Ureter (tissue), 1 donor: ENCODE results near the gene MLN. TPM values are rescaled to one million over a fixed set of nuclear protein-coding genes. Genes with fewer than 3 reads are reported as not detected.

Source experiments
- DNase-seq: peaks from one replicate; pipeline ENCODE4 v3.0.0-alpha.2; 2020; ENCODE audit warnings: low spot score
- total RNA-seq: library from RNA; stranded (reverse); gene quantifications from one replicate; pipeline ENCODE4 v1.2.4, GENCODE V29; 2023
- donor health status: DM: yes; HTN: yes; CAD: no.

Gene MLN
- total RNA-seq, 1 donor from 2014 or later, result not detected

DNA sequence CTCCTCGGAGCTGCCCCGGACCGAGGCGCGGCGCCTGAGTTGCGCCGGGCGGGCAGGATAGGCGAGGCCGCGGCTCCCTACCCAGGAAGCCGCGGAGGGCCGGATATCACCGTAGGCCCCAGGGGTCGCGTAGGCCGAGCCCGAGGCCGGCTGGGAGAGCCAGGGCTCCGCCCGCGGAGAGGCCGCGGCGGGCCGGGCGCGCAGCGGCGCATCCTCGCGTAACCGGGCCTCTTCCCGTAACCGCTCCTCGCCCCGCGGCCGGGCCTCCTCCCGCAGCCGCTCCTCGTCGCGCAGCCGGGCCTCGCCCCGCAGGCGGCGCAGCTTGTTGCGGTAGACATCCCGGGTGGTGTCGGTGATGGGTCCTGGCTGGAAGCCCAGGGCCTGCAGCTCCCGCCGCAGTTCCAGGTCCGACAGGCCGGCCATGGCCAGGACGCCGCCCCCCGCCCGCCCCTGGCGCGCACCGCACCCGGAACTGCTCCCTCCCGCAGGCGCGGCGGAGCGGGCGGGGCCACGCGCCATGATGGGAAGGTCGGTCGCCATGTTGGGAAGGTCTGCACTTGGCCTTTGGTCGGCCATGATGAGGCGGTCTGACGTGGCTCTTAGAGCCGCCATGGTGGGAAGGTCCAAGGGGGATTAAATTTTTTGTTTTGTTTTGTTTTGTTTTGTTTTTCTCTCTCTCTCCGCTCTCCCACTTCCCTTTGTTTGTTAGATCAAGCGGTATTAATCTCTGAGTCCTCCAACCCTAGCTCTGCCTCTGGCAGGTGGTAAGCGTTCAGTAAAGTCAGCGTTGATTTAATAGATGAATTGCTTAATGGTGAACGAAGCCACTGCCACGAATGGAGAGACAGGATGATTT, 14.9 kb downstream of the MLN start, which contains the start of gene LEMD2:
TSS of gene LEMD2 (minus strand) at position 437 of the 856 bp plus-strand sequence. CDS start at position 423, 14 bp downstream.
- peak; percentile 95 for DNase-seq

GRCh38 chr6:33787954-33788693, 15.7 kb downstream of the MLN start:
- peak; percentile 79 for DNase-seq

DNA sequence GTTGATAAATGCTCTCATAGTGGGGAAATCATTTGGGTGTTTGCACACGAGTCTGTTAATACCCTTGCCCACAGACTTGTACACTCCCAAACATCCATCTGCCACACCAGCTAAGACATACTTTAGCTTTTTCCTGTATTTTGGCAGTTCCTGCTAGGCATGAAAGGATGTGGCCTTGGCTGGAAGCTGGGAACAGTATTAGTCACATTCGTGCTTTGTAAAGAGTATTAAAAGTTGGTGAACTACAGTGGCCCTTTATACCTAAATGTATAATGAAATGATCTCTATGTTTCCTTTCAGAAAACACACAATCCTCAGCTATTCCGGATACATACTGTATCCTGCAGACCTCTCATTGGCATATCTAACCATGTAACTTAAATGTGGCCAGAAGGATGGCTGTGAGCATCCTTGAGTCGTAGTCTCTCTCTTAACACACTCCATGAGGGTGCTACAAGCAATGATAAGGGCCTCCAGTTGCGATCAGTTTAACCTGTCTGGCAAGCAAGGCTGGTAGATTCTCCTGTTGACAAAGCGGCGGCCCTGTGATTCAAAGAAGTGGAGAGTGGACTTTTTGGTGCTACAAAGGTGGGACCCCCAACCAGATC, 16.4 kb downstream of the MLN start:
- DNase-seq, result no peak

DNA sequence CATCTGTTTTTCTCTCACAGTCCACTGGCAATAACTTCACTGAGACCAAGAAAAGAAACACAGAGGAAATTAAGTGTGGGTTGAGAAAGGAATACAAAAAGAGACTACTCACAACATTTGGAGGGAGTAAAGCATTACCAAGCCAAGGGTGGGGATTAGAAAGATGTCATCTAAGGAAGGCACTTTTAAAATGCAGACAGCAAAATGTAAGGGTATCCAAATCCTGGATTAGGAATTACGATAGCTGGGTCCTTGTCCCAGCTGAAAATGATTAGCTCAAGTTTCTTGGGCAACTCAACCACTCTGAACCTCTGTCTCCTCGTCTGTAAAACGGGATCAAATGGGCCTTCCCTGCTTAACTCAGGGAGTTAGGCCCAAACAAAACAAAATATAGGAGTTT, 17.1 kb downstream of the MLN start:
- DNase-seq, result no peak

DNA sequence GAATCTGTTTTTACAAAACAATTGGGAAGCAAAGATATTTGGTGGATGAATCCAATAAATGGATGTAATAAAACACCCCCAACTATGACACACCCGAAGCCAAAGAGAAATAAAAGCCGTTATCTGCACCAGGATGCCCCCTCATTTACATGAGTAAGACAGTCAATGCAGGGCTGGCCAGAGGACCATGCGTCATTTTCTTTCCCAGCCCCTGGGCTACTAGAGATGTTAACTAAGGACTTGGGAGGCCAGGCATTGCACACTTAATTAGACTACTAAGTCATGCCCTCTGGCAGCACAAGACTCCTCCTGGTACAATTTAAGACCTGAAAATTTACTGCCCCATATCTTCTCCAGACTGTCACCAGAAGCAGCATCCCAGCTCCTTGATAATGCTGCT, 18.0 kb downstream of the MLN start:
- DNase-seq, result no peak

DNA sequence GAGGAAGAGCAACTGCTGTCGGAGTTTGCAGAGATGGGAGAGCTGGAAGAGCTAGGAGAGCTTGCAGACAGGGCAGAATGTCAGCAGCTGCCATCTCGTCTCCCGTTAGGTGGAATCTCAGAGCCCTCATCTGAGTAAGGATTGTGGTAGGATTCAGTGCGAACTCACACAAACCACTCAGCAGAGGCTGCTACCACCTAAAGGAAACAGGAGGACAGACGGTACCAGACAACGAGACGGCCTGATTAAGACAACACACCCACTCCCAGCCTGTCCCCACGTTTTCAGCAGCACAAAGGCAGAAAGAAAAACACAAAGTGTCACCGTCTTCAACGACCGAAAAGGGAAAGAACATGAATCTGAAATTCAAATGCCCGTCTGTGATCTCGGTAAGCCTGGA, 19.0 kb downstream of the MLN start:
- no peak for DNase-seq

- no peak for DNase-seq
Observed at GRCh38 chr6:33783781-33784520, 19.9 kb downstream of the MLN start.

DNA sequence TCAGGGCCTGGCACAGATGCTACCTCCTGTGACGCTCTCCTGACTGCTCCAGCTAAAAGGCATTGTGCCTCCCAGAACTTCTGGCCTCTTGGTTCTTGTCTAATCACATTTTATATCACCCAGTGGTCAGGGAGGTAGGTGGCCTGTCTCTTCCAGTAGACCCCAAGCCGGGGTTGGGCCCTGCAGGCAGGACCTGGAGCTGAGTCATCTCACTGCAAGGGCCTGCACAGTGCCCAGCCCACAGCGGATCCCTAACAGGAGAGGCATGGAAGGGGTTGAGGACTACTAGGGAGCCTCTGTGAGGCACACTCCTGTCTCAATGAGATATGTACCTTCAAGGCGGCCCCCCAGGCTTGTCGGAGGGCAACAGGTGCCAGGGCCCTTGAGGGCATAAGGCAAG, 21.2 kb downstream of the MLN start:
- DNase-seq, result no peak

DNA sequence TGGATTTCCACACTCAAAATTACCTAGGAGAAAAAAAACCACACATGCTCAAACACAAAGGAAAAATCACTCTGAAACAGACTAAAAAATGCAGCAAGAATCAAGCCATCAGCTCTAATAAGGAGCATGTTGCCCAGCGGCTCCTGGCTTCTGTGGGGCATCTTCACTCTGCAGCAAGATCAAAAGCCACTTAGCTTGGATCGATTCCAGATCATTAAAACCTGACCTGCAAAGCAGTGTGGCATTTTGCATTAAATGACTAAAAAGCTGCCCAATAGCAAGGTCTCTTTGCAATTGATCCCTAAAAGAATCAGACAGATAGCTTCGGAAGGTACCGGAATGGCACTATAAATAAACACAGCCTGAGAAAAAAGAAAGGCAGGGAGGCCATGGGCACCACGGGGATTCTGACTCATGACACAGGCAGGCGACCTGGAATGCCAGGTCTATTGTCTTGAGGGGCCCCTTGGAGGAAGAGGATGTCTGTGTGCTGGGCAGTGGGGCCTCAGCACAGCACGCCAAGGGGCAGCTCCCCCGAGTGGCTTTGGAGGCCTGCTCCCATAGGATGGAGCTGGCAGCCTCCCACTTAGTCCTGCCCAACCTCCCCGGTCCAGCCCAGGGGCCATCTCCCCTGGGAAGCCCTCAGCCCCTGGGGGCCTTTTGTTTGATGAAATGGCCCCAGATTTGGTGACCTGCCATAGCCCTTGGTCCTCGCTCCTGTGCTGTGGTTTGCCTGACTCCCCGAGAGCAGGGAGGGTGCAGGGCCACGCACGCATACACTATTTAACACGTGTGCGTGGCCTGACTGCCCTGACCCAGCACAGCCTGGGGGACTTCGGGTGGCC, 22.4 kb downstream of the MLN start:
- DNase-seq, result no peak

DNA sequence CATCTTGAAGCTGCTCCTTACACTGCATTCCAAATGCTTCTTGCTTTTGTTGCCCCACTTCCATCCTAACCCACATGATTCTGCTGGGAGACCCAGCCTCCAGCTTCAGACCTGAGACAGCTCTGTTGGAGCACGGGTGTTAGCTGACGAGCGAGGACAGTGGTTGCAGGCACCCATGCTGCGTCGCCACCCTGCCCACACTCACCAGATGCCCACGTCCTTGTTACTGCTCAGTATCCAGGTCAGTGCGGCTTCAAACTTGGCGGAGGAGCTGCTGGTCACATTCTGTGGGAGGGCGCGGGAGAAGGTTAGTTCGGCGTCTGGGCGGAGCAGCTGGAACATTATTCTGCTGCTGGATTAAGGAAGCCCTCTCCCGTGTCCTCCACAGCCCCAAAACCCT, 23.9 kb downstream of the MLN start:
- DNase-seq, result no peak

DNA sequence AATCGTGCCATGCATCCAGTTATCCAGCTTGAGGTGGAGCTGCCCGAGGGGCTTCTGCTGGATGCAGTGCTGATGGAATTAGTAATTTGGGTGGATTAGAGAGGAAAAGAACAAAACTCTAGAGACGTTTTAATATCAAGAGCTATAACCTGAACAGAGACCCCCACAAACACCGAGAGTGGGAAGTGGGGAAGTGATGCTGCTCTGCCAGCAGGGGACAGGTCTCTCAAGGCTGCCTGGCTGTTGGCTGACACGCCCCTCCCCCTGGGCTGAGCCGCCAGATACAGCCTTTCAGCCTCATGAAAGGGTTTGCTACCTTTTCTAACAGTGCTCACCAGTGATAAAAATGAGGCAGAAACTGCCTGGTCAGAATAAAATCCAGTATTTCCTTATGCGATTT, 24.5 kb downstream of the MLN start:
- no peak for DNase-seq

DNA sequence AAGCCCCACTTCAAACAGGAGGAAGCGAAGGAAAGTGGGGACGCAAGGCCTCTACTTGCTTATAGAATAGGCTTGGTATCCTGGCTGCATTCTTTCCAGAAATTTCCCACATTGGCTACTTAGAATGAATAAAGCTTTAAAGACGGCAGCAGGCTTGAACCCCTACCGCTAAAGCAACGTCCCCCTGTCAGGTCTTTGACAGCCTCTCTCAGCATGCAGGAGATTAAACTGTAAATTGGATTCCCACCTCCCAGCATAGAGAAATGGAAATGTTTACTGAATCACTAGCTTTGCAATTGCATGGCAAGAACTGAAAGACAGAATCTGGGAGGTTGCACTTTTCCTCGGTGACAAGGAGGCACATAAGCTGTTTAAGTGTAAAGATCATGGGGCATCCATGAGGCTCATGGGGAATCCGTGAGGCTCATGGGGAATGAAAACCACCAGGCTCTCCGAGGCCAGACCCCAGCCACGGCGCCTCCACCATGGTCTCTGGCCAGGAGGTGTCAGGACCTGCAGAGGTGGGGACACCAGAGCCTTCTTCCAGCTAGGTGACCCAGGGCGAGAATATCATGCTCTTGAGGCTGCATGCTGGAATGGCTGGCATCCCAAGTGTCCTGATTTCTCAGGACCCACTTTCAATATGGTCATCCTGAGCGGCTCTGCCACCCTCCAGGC, 25.2 kb downstream of the MLN start:
- DNase-seq, result no peak

GRCh38 chr6:33777398-33778388, 26.1 kb downstream of the MLN start:
- DNase-seq, result no peak

- no peak for DNase-seq
Observed at GRCh38 chr6:33776764-33777163, 27.0 kb downstream of the MLN start.

GRCh38 chr6:33776186-33776585, 27.6 kb downstream of the MLN start:
- DNase-seq, result no peak

DNA sequence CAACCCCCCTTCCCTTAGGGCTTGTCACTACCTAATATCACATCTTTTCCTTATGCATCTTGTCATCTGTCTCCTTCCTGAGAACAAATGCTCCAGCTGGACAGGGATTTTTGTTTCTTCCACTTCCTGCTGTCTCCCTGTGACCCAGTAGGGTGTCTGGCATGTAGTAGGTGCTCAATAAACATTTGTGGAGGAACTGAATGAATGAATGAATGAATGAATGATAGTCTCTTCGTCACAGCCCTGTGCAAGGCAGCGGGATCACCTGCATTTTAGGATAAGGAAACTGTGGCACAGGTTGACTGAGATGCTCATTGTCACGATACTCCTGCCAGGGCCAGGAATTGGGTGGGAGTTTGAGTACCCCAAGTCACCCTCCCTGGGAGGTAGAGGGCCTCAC, 29.0 kb downstream of the MLN start:
- no peak for DNase-seq

GRCh38 chr6:33772902-33773472, 30.8 kb downstream of the MLN start:
- DNase-seq, result no peak

GRCh38 chr6:33772082-33772830, 31.5 kb downstream of the MLN start:
- no peak for DNase-seq
